OCI-LY7 (cell line): ENCODE results near the gene DOCK1. TPM values are rescaled to one million over a fixed set of nuclear protein-coding genes. Genes with fewer than 3 reads are reported as not detected.

Source experiments
- BruUV-seq: library from RNA; stranded (reverse); fragments of 400-500 nt; replicated peaks from 2 replicates; lab custom pipeline; 2021; lab: Mats Ljungman, UMichigan
- CTCF ChIA-PET: fragments of 300-600 bp; sonication (Branson Sonifier 250); formaldehyde crosslinking; loops from one replicate; lab custom pipeline; 2022; ENCODE audit warnings: antibody characterized with exemption; ENCODE audit not compliant: unreplicated experiment; lab: Charles Lee
- POLR2A ChIA-PET: fragments of 300-600 bp; sonication (Branson Sonifier 250); formaldehyde crosslinking; loops from one replicate; lab custom pipeline; 2022; ENCODE audit warnings: antibody characterized with exemption; lab: Charles Lee
- DNase-seq: peaks from one replicate; pipeline ENCODE4 v3.0.0-alpha.2; 2015; ENCODE audit warnings: low spot score
- H2AFZ ChIP-seq: fragments of 200-600 bp; sonication (generic), shearing (Covaris generic); 2 replicates; pipeline ENCODE4 v1.6.1; 2014; ENCODE audit warnings: mild to moderate bottlenecking, antibody characterized with exemption, low read length, moderate library complexity
- H3K27ac ChIP-seq: fragments of 200-600 bp; sonication (generic); 2 replicates; pipeline ENCODE4 v1.5.1; 2014; ENCODE audit warnings: mixed run types, low read depth, mild to moderate bottlenecking, moderate library complexity, low read length, inconsistent platforms; ENCODE audit not compliant: poor library complexity, severe bottlenecking
- H3K36me3 ChIP-seq: fragments of 200-600 bp; sonication (generic); 2 replicates; pipeline ENCODE4 v1.6.1; 2014; ENCODE audit warnings: mild to moderate bottlenecking, antibody characterized with exemption, low read length, moderate library complexity, mixed read lengths; ENCODE audit not compliant: insufficient read depth
- H3K4me1 ChIP-seq: fragments of 200-600 bp; sonication (generic); 2 replicates; pipeline ENCODE4 v1.5.1; 2014; ENCODE audit warnings: mild to moderate bottlenecking, low read length; ENCODE audit not compliant: insufficient read depth, poor library complexity, severe bottlenecking
- H3K4me2 ChIP-seq: fragments of 200-600 bp; sonication (generic); 2 replicates; pipeline ENCODE4 v1.6.1; 2014; ENCODE audit warnings: mild to moderate bottlenecking, low read length
- H3K4me3 ChIP-seq: fragments of 200-600 bp; sonication (generic); 2 replicates; pipeline ENCODE4 v1.5.1; 2014; ENCODE audit warnings: mild to moderate bottlenecking, low read depth, low read length; ENCODE audit not compliant: poor library complexity, severe bottlenecking
- H3K79me2 ChIP-seq: fragments of 200-600 bp; sonication (generic); 2 replicates; pipeline ENCODE4 v1.6.1; 2016; ENCODE audit warnings: low read depth, mild to moderate bottlenecking, low read length, moderate library complexity, mixed read lengths; ENCODE audit not compliant: insufficient read depth
- H3K9me2 ChIP-seq: fragments of 200-600 bp; sonication (generic); 2 replicates; pipeline ENCODE4 v1.6.1; 2016; ENCODE audit warnings: mild to moderate bottlenecking, low read length, mixed read lengths; ENCODE audit not compliant: insufficient read depth
- H3K9me3 ChIP-seq: fragments of 200-600 bp; sonication (generic); 2 replicates; pipeline ENCODE4 v1.6.1; 2014; ENCODE audit warnings: mild to moderate bottlenecking, mixed run types, low read length, mixed read lengths
- H4K20me1 ChIP-seq: fragments of 200-600 bp; sonication (generic); 2 replicates; pipeline ENCODE4 v1.6.1; 2014; ENCODE audit warnings: mild to moderate bottlenecking, antibody characterized with exemption, low read length, moderate library complexity, mixed read lengths; ENCODE audit not compliant: insufficient read depth
- CTCF ChIP-seq: fragments of 200-600 bp; sonication (generic); conservative IDR thresholded peaks from 2 replicates; pipeline ENCODE4 v1.5.1; 2014; ENCODE audit warnings: mild to moderate bottlenecking, antibody characterized with exemption, low read length, moderate library complexity, mixed read lengths
- EZH2phosphoT487 ChIP-seq: fragments of 200-600 bp; sonication (generic); IDR thresholded peaks from 2 replicates; pipeline ENCODE4 v1.6.1; 2018; ENCODE audit warnings: low read depth, borderline replicate concordance, mild to moderate bottlenecking, mixed run types, antibody characterized with exemption, low read length, moderate library complexity, mixed read lengths
- intact Hi-C: fragments of 100-400 bp; cut with micrococcal nuclease; formaldehyde crosslinking; loops from one replicate; pipeline ENCODE4 v1.10.0; 2022; ENCODE audit not compliant: unreplicated experiment
- total RNA-seq, 2 experiments: library from RNA; depleted of rRNA in 1 of 2; stranded (reverse); fragments of >200 nt in 1 of 2; shearing (Covaris generic) in 1 of 2; gene quantifications; 2 replicates each; pipeline ENCODE4 v1.2.3, GENCODE V29; 2014 to 2022

Gene DOCK1
- total RNA-seq, 2 experiments from 2014 or later, result not detected

DNA sequence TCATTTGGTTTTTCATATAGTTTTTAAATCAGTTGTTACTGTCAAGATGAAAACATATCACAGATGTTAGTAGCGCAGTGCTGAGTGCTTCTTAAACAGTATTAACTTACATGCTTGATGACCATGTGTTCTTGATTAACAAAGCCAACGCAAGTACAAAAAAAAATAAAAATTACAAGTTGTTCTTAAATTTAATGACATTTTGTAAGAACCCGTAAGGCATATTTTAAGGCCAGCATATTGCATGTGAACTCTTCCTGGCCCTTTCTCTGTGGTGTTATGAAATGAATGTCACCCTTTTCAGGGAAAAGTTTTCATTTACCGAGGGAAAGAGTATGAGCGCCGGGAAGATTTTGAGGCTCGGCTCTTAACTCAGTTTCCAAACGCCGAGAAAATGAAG, 503.5 kb downstream of the DOCK1 start:
- intact Hi-C loops, result no loop called here
- H3K79me2 ChIP-seq, result no peaks in the 10 kb centered on the region
- H3K27ac ChIP-seq, result no peak overlapping the region
- no peaks in the 10 kb centered on the region; the same call in 1 of the 2 replicates for H4K20me1 ChIP-seq
- no peak overlapping the region for H2AFZ ChIP-seq
- CTCF ChIA-PET, result no interaction called here
- H3K4me3 ChIP-seq, result no peak overlapping the region
- H3K36me3 ChIP-seq, result no peaks in the 10 kb centered on the region
- H3K4me1 ChIP-seq, result no peaks in the 10 kb centered on the region
- TF ChIP-seq CTCF (no peak), EZH2phosphoT487 (no peak)
- no peak overlapping the region for H3K4me2 ChIP-seq
- H3K9me3 ChIP-seq, result no peaks in the 10 kb centered on the region
- no peak for DNase-seq
- no peaks in the 10 kb centered on the region for H3K9me2 ChIP-seq
- POLR2A ChIA-PET, result no interaction called here
- BruUV-seq, result no TSS peak

DNA sequence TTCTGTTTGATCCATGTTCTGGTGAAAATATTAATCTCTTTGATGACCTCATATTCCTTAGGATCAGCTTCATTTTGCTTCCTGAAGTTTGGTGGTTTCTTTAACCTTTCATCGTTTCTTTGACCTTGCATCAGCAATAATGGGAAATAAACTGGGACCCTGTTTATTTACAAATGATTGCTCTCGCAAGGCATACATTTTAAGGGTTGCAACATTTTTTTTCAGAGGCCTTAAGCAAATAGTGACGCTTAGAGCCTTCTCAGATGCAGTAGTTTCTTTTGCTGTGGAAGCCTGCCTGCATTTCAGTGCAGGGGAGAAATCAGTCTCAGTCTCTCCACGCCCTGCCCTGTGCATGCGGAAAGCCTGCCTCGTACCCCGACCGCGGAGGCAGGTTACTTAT, 504.8 kb downstream of the DOCK1 start:
- Histone ChIP-seq H3K4me3 (no peak overlapping the region), H3K36me3 (no peaks in the 10 kb centered on the region), H2AFZ (no peak overlapping the region), H3K9me3 (no peaks in the 10 kb centered on the region), H3K4me1 (no peaks in the 10 kb centered on the region), H3K79me2 (no peaks in the 10 kb centered on the region), H3K9me2 (no peaks in the 10 kb centered on the region), H3K4me2 (no peak overlapping the region), H3K27ac (no peak overlapping the region), H4K20me1 (no peaks in the 10 kb centered on the region; the same call in 1 of the 2 replicates)
- TF ChIP-seq CTCF, result no peak
- no peak for TF ChIP-seq EZH2phosphoT487
- POLR2A ChIA-PET, result no interaction called here
- CTCF ChIA-PET, result no interaction called here
- BruUV-seq, result no TSS peak
- intact Hi-C loops, result no loop called here
- DNase-seq, result no peak

DNA sequence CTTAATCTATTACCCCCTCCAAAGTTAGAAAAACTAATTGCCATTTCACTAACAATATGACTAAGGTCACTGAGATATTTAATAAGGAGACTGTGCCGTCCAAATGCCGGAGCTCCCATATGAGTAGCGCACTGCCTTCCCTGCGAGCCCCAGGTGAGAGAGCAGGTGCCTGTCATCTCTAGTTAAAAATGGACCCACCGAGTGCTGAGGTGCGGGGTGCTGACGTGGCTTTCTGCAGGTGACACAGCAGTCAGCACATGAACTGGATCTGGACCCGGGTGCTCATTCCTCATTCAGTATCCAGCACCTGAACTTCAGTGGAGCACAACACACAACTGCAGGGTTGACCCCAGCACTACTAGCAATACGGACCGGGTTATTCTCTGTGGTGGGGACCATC, 505.8 kb downstream of the DOCK1 start:
- BruUV-seq, result no TSS peak
- POLR2A ChIA-PET, result no interaction called here
- no peaks in the 10 kb centered on the region for H3K9me3 ChIP-seq

More for the DNA sequence above, 505.8 kb downstream of the DOCK1 start:
- H3K4me3 ChIP-seq, result no peak overlapping the region
- no peaks in the 10 kb centered on the region for H3K4me1 ChIP-seq
- no peaks in the 10 kb centered on the region for H3K9me2 ChIP-seq
- DNase-seq, result no peak
- no peaks in the 10 kb centered on the region for H4K20me1 ChIP-seq
- no peak for TF ChIP-seq CTCF
- TF ChIP-seq EZH2phosphoT487, result no peak
- no peak overlapping the region for H3K4me2 ChIP-seq
- H3K27ac ChIP-seq, result no peak overlapping the region
- CTCF ChIA-PET, result no interaction called here
- H3K36me3 ChIP-seq, result no peaks in the 10 kb centered on the region
- no peaks in the 10 kb centered on the region for H3K79me2 ChIP-seq
- intact Hi-C loops, result no loop called here
- H2AFZ ChIP-seq, result no peak overlapping the region
